Activated CD4-positive, alpha-beta memory T cell treated with anti-CD3 and anti-CD28 coated beads for 36 hours (primary cell): ENCODE measurements around the gene LYST. TPM values are rescaled to one million over a fixed set of nuclear protein-coding genes. Genes with fewer than 3 reads are reported as not detected.

Source experiments
- CTCF ChIA-PET: fragments of 350-600 bp; sonication (Branson Sonifier 250); formaldehyde crosslinking; loops from one replicate; lab custom pipeline; 2021; ENCODE audit warnings: antibody characterized with exemption, inconsistent platforms; lab: Charles Lee
- POLR2A ChIA-PET: fragments of 350-600 bp; sonication (Branson Sonifier 250); formaldehyde crosslinking; loops from one replicate; lab custom pipeline; 2021; ENCODE audit warnings: antibody characterized with exemption; lab: Charles Lee
- DNase-seq: peaks from one replicate; pipeline ENCODE4 v3.0.0-alpha.2; 2020
- H3K27ac Mint-ChIP-seq: one replicate; pipeline ENCODE4 v1.8.0; 2021; ENCODE audit warnings: mixed read lengths
- H3K27me3 Mint-ChIP-seq: one replicate; pipeline ENCODE4 v1.8.0; 2021; ENCODE audit warnings: mixed read lengths
- H3K36me3 Mint-ChIP-seq: one replicate; pipeline ENCODE4 v1.8.0; 2021; ENCODE audit warnings: mixed read lengths
- H3K4me1 Mint-ChIP-seq: one replicate; pipeline ENCODE4 v1.8.0; 2021; ENCODE audit warnings: low read depth, mixed read lengths
- H3K4me3 Mint-ChIP-seq: one replicate; pipeline ENCODE4 v1.8.0; 2021; ENCODE audit warnings: mild to moderate bottlenecking, mixed read lengths
- H3K9me3 Mint-ChIP-seq: one replicate; pipeline ENCODE4 v1.8.0; 2021; ENCODE audit warnings: mixed read lengths
- intact Hi-C: fragments of 100-400 bp; cut with micrococcal nuclease; formaldehyde crosslinking; loops from one replicate; pipeline ENCODE4 v1.15.1; 2023
- total RNA-seq, 2 experiments: library from RNA; stranded (reverse); gene quantifications; one replicate each; pipeline ENCODE4 v1.2.3, GENCODE V29; 2021

Gene LYST
- total RNA-seq, 2 experiments from 2014 or later = 26.5 to 28.0 TPM

DNA sequence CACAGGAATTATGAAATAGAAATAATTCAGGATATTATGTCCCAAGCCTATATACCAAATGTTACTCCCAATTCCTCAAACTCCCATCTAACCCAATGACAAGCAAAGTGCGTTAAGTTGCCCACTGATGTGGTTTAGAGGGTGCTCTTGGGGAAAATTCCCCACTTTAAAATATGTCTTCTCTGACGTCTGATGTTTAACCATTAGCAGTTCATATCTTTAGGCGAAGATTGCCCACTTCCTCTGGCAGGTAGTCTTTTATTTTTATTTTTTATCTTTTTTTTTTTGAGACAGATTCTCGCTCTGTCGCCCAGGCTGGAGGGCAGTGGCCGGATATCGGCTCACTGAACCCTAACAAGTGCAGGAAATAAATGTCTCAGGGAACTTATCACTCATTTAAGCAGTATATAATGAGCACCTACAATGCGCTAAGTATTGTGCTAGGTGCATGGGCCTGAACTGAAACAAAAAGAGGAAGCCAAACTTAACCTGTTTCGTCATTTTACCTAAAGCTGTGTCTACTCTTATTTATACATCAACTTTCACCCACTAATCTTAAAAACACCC lies 1.3 kb upstream of the LYST start:
- DNase-seq = peak; percentile 63
- no peaks in the 10 kb centered on the region for H3K36me3 Mint-ChIP-seq
- no peaks in the 10 kb centered on the region for H3K9me3 Mint-ChIP-seq
- H3K27me3 Mint-ChIP-seq = no peaks in the 10 kb centered on the region
- intact Hi-C loops = loop anchor here (1.0 to 5.0 kb wide), 10 partner anchors 8 to 1256 kb away; partner anchors contain the start of genes ARID4B, B3GALNT2, ERO1B and GGPS1
- H3K4me1 Mint-ChIP-seq = peaks cover 46% of the 10 kb centered on the region
- peak overlapping the region; percentile 98 for H3K27ac Mint-ChIP-seq
- CTCF ChIA-PET = interaction anchor here (1.0 to 3.4 kb wide), 4 partner anchors 20 to 364 kb away, joined by 3 to 54 read pairs (median 12); partner anchors contain the start of gene B3GALNT2
- POLR2A ChIA-PET = interaction anchor here (0.7 to 4.3 kb wide), 9 partner anchors 8 to 363 kb away, joined by 3 to 37 read pairs (median 5); partner anchors contain the start of gene B3GALNT2
- H3K4me3 Mint-ChIP-seq = peak overlapping the region; percentile 89

DNA sequence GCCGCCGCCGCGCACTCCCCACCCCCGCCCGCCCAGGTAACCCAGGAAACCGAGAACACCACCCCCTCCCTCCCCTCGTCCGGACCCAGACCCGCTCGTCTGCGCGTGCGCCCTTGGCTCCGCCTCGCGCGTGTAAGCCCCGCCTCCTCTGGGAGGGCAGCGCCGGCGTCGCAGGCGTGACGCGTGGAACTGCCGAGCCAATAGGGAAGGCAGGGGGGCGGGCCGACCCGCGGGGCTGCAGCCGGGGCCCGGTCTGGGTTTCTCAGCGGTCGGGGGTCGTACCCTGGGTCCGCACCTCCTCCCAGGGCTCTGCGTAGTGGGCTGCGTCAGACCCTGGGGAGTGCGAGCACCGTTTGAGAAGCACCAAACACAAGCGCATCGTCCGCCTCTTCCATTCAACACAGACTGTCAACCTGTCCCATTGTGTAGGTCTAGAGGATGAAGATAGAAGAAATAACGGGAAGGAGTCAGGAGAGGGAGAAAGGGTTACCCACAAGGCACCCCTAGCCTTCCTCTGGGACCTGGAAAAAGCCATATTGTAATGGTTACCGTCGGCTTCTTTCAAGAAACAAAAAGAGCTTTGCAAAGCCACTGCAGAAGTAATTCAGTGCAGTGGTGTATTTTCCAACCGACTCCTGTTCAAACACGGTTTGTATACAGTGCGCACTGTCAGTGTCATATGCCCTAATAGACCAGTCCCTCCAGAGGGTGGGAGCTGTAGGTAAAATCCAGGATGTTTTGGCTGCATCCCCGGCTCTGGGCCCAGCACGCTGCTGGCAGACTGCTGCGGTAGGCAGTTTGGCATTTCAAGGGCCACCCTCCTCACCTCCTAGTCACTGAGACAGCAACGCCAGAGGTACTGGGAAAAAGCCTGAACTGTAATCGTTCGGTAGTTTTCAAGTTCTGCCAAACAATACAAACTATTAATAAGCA lies 473 bp upstream of the LYST start:
- CTCF ChIA-PET = interaction anchor here (0.7 to 3.4 kb wide), 10 partner anchors 9 to 134 kb away, joined by 3 to 54 read pairs (median 5); no protein-coding TSS in a partner anchor
- intact Hi-C loops = loop anchor here (1.0 to 5.0 kb wide), 8 partner anchors 8 to 1255 kb away; partner anchors contain the start of genes ARID4B, B3GALNT2, ERO1B and GGPS1
- Mint-ChIP-seq H3K4me3 (peak overlapping the region; percentile 89), H3K9me3 (no peaks in the 10 kb centered on the region), H3K27ac (peak overlapping the region; percentile 98), H3K4me1 (peaks cover 45% of the 10 kb centered on the region), H3K36me3 (no peaks in the 10 kb centered on the region), H3K27me3 (no peaks in the 10 kb centered on the region)
- POLR2A ChIA-PET = interaction anchor here (0.6 to 4.3 kb wide), 10 partner anchors 9 to 132 kb away, joined by 3 to 37 read pairs (median 6); no protein-coding TSS in a partner anchor
- peak; percentile 98 for DNase-seq

DNA sequence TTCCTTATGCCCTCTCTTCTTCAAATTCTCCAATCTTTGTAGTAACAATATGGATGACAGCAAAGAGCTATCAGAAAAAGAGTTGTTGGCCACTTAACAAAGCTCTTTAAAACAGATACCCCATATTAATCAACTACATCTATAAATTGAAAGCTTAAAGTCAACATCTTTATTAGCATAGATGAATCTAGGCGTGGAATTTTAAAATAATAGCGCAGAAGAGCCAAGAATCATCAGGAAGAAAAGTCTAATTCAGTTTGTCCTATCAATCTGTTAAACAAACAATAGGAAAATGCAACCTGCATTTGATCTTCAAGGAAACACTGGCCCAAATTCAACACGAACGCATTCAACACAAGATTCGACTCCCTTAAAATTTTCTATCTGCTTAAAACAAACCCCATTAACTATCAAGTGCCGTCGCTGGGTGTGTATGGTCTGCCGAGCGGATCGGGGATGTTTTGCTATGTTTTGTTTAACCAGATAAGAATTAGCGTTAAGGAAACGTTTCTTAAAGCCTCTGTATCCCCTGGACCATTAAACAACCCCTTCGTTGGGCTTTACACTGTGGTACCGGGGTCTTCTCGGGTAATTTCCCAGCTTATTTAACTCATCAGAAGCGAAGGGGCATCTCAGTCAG lies 1.0 kb downstream of the LYST start:
- ChIA-PET CTCF (interaction anchor here (0.7 to 3.4 kb wide), 17 partner anchors 8 to 775 kb away, joined by 3 to 54 read pairs (median 4); no protein-coding TSS in a partner anchor), POLR2A (interaction anchor here (0.7 to 4.3 kb wide), 9 partner anchors 8 to 134 kb away, joined by 3 to 37 read pairs (median 7); no protein-coding TSS in a partner anchor)
- intact Hi-C loops = loop anchor here (1.0 to 5.0 kb wide), 7 partner anchors 9 to 1253 kb away; partner anchors contain the start of genes ARID4B, B3GALNT2, ERO1B and GGPS1
- Mint-ChIP-seq H3K4me1 (peaks cover 45% of the 10 kb centered on the region), H3K36me3 (no peaks in the 10 kb centered on the region), H3K27me3 (no peaks in the 10 kb centered on the region), H3K27ac (peak overlapping the region; percentile 98), H3K4me3 (peak overlapping the region; percentile 89), H3K9me3 (no peaks in the 10 kb centered on the region)
- no peak for DNase-seq

DNA sequence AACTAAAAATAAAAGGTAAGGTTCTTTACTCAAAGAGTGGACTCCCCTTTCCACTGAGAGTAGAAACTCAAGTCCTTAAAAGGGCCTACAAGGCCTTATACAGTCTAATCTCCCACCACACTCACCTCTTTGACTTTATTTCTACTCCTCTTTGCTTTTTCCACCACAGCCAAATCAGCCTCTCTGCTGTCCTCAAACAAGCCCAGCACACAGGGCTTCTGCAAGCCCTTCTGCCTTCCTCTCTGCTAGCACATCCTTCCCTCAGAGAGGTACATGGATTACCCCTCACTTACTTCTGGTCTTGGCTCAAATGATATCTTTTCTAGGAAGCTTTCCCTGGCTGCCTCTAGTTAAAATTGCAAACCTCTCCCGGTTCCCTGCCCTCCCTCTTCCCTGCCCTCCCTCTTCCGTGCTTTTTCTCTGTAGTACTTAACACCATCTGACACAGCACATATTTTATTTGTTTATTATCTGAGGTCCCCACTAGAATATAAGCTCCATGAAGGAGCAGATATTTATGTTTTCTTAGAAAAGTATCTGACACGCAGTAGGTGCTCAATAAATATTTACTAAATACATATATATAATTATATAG lies 1.7 kb downstream of the LYST start:
- intact Hi-C loops = loop anchor here (1.0 to 5.0 kb wide), 5 partner anchors 9 to 1253 kb away; partner anchors contain the start of genes ARID4B, ERO1B, GGPS1 and IRF2BP2
- Mint-ChIP-seq H3K9me3 (no peaks in the 10 kb centered on the region), H3K27me3 (no peaks in the 10 kb centered on the region), H3K4me3 (peak overlapping the region; percentile 65), H3K36me3 (no peaks in the 10 kb centered on the region), H3K4me1 (peaks cover 45% of the 10 kb centered on the region), H3K27ac (peak overlapping the region; percentile 53)
- DNase-seq = no peak
- ChIA-PET POLR2A (interaction anchor here (1.6 to 4.3 kb wide), 5 partner anchors 8 to 110 kb away, joined by 4 to 37 read pairs (median 14); no protein-coding TSS in a partner anchor), CTCF (interaction anchor here (0.8 to 3.4 kb wide), 11 partner anchors 11 to 188 kb away, joined by 3 to 54 read pairs (median 5); no protein-coding TSS in a partner anchor)

DNA sequence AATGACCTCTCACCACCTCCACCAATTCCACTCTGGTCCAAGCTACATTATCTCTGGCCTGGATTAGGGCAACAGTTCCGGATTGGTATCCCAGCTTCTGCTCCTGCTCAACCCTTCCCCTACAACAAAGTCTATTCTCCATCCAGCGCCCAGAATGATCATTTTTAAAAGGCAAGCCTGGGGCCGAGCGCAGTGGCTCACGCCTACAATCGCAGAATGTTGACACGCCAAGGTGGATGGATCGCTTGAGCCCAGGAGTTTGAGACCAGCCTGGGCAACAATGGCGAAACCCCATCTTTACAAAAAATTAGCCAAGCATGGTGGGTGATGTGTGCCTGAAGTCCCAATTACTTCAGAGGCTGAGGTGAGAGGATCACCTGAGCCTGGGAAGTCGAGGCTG lies 2.2 kb downstream of the LYST start:
- intact Hi-C loops = no loop called here
- no peaks in the 10 kb centered on the region for H3K9me3 Mint-ChIP-seq
- POLR2A ChIA-PET = interaction anchor here (1.7 to 4.3 kb wide), 3 partner anchors 7 to 53 kb away, joined by 4 to 37 read pairs (median 27); no protein-coding TSS in a partner anchor

DNA sequence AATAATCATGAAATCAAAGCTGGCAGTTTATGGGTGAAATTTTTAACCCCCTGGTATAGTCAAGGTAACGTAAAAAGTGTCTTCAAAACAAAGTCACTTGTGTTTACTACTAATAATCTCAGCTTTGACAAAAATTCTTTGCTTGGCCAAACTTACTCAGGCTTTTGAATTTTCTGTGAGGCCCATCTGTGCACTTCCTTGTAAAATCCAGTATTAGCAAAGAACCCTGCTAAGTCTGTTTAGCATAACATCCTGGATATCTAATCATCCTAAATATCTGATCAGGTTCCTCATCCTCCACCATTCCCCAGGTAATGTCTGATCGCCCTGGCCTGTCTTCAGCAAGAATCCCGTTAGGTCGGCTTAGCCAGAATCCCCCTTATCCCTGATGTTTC lies 3.0 kb downstream of the LYST start:
- Mint-ChIP-seq H3K9me3 (no peaks in the 10 kb centered on the region), H3K4me3 (peak overlapping the region; percentile 58), H3K27ac (peak overlapping the region; percentile 80), H3K36me3 (no peaks in the 10 kb centered on the region), H3K4me1 (peaks cover 45% of the 10 kb centered on the region), H3K27me3 (no peaks in the 10 kb centered on the region)
- intact Hi-C loops = no loop called here
- CTCF ChIA-PET = interaction anchor here (1.5 to 2.4 kb wide), 2 partner anchors 21 to 108 kb away, joined by 4 to 15 read pairs; no protein-coding TSS in a partner anchor
- POLR2A ChIA-PET = interaction anchor here (1.0 kb wide), 1 partner anchor 24 kb away, joined by 3 read pairs; no protein-coding TSS in a partner anchor
- DNase-seq = no peak

More for the DNA sequence above, 2.2 kb downstream of the LYST start:
- peaks cover 45% of the 10 kb centered on the region for H3K4me1 Mint-ChIP-seq
- peak overlapping the region; percentile 65 for H3K4me3 Mint-ChIP-seq
- DNase-seq = no peak
- CTCF ChIA-PET = interaction anchor here (1.5 to 2.4 kb wide), 2 partner anchors 93 to 107 kb away, joined by 6 to 15 read pairs; no protein-coding TSS in a partner anchor
- no peaks in the 10 kb centered on the region for H3K36me3 Mint-ChIP-seq
- no peaks in the 10 kb centered on the region for H3K27me3 Mint-ChIP-seq
- H3K27ac Mint-ChIP-seq = peak overlapping the region; percentile 53

DNA sequence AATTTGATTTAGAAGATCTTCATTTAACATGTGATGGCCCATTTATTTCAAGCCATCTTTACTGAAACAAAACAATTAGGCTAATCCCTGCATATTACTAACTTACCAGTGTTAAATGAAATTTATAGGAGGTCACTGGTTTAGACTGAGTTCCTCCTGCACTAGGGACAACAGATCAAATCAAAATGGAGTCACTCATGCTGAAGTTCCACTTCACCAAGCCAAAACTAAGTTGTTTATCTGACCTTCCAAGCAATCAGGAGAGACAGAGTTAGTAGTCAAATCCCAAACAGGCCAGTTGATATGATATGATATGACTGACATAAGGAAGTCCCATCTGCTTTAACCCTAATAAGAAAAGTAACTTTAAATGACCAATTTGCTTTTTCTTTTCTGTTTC lies 4.8 kb downstream of the LYST start:
- Mint-ChIP-seq H3K4me3 (no peak overlapping the region), H3K27me3 (no peaks in the 10 kb centered on the region), H3K27ac (peak overlapping the region; percentile 35), H3K36me3 (no peaks in the 10 kb centered on the region), H3K4me1 (peaks cover 51% of the 10 kb centered on the region), H3K9me3 (no peaks in the 10 kb centered on the region)
- intact Hi-C loops = no loop called here
- POLR2A ChIA-PET = no interaction called here
- CTCF ChIA-PET = interaction anchor here (2.4 kb wide), 1 partner anchor 110 kb away, joined by 15 read pairs; no protein-coding TSS in a partner anchor
- no peak for DNase-seq

DNA sequence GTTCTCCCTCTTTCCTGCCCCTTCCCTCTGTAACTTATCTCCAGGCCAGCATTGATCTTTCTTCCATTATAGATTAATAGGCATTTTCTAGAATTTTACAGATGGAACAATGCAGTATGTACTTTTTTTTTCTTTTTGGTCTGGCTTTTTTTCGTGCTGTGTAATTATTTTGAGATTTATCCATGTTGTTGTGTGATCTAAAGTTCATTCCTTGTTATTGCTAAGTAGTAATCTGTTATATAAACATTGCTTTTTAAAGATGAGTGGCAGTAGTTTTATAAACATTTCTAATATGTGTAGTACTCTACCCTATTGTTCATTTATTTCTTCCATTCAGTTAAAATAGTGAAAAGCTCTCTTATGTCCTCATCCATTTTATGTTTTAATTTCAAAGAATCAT lies 5.9 kb downstream of the LYST start:
- intact Hi-C loops = loop anchor here (1.0 kb wide), 1 partner anchor 12 kb away; no protein-coding TSS in a partner anchor
- no peak for DNase-seq
- Mint-ChIP-seq H3K4me1 (peaks cover 58% of the 10 kb centered on the region), H3K9me3 (no peaks in the 10 kb centered on the region), H3K36me3 (no peaks in the 10 kb centered on the region), H3K27me3 (no peaks in the 10 kb centered on the region), H3K4me3 (no peak overlapping the region), H3K27ac (no peak overlapping the region)
- ChIA-PET POLR2A (interaction anchor here (0.9 to 2.4 kb wide), 2 partner anchors 27 to 91 kb away, joined by 3 to 5 read pairs; no protein-coding TSS in a partner anchor), CTCF (interaction anchor here (1.8 kb wide), 1 partner anchor 111 kb away, joined by 8 read pairs; no protein-coding TSS in a partner anchor)

DNA sequence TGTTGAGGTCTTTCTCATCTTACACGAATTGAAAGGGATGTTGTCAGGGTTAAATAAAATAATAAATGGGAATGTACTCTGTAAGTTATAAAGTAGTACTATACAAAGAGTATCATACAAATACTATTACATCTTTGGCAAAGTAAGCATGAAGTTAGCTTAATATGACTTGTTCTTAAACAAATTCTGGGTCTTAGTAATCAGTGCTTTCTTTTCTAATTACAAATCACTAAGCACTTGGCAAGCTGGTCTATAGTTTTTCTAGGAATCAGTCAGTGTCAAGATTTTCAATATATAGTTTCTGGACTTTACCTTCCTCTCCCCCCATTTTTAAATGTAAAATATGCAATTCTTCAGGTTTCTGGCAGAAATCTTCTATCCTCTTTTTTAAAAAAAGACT lies 6.9 kb downstream of the LYST start:
- Mint-ChIP-seq H3K27me3 (no peaks in the 10 kb centered on the region), H3K4me1 (peaks cover 57% of the 10 kb centered on the region), H3K27ac (no peak overlapping the region), H3K9me3 (no peaks in the 10 kb centered on the region), H3K36me3 (no peaks in the 10 kb centered on the region), H3K4me3 (no peak overlapping the region)
- ChIA-PET CTCF (interaction anchor here (0.9 to 1.8 kb wide), 2 partner anchors 49 to 112 kb away, joined by 3 to 8 read pairs; no protein-coding TSS in a partner anchor), POLR2A (interaction anchor here (0.9 to 2.4 kb wide), 4 partner anchors 15 to 92 kb away, joined by 3 to 7 read pairs (median 4); no protein-coding TSS in a partner anchor)
- no peak for DNase-seq
- intact Hi-C loops = loop anchor here (1.0 to 5.0 kb wide), 4 partner anchors 8 to 648 kb away; no protein-coding TSS in a partner anchor

DNA sequence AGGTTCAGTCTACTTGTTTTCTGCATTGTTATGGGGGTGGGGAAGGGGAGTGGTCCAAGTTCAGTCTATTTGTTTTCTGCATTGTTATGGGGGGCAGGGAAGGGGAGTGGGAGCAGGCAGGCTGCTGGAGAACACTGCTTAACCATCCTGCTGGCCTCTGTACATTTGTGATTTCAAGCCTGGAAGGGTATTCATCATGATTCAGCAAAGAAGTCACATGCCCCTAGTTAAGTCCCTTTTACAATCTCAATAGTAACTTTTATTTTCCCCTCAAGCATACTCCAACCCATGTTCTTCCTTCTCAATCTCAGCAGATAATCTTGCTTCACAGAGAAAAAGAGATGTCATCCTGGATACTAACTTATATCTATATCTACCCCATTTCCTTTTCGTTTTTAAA lies 7.9 kb downstream of the LYST start:
- ChIA-PET POLR2A (interaction anchor here (2.4 kb wide), 2 partner anchors 8 to 93 kb away, joined by 5 to 37 read pairs; partner anchors contain the start of gene LYST), CTCF (interaction anchor here (1.3 kb wide), 1 partner anchor 7 kb away, joined by 6 read pairs; the partner anchor contains the start of gene LYST)
- Mint-ChIP-seq H3K27ac (no peak overlapping the region), H3K27me3 (no peaks in the 10 kb centered on the region), H3K4me3 (no peak overlapping the region), H3K36me3 (no peaks in the 10 kb centered on the region), H3K4me1 (peaks cover 57% of the 10 kb centered on the region), H3K9me3 (no peaks in the 10 kb centered on the region)
- DNase-seq = no peak
- intact Hi-C loops = loop anchor here (1.0 to 5.0 kb wide), 3 partner anchors 9 to 649 kb away; no protein-coding TSS in a partner anchor
